ENCODE results near the gene WNT16.

- no peak for TF ChIP-seq CTCF (IDR thresholded peaks at IDR 0.05)
- TF ChIP-seq EZH2 (IDR thresholded peaks at IDR 0.05), result no peak
- no peak for TF ChIP-seq EZH2phosphoT487 (IDR thresholded peaks at IDR 0.05)
These were observed 54.6 kb downstream of the WNT16 start for GRCh38 chr7:121383235-121383910.

Data from neural progenitor cell (in vitro differentiated cells).